Adrenal gland (tissue), 5 donors: ENCODE data around the gene EPHB1.

Experiments used
- CTCF ChIP-seq, 6 experiments: fragments of 450-650 bp in 4 of 6; fragments of 200-600 bp in 2 of 6; sonication (generic) in 1 of 6; IDR thresholded peaks; 1 replicate in 5 of 6; 2 replicates in 1 of 6; pipeline versions ENCODE4 v1.5.1 to v1.8.0; 2016 to 2021; ENCODE audit warnings: antibody characterized with exemption in 6 of 6, mild to moderate bottlenecking in 2 of 6, moderate library complexity in 1 of 6
- POLR2A ChIP-seq, 2 donors: fragments of 450-650 bp; IDR thresholded peaks; one replicate each; pipeline ENCODE4 v1.6.1; 2017; ENCODE audit warnings: antibody characterized with exemption in 2 of 2, mild to moderate bottlenecking in 2 of 2, moderate library complexity in 1 of 2
- donor health status: DM: no; HTN: no; CAD: no.

DNA sequence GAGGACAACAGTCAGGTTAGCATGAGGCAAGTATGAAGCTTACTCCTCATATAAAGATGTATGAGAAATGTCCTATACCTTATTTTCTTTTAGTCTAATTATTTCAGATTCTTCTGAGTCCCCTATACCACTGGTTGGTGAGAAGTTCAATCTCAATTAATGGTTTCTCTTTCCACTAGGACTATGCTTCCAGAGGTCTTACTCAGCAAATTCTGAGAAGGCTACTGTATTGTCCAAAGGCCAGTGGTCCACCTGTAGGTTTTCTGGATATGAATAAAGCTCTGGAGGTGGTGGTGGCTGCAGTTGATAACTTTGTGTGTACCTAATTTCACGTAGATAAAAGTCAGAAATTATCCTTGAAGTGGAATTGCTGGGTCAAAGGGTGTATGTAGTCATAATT, 149.4 kb downstream of the EPHB1 start:
- TF ChIP-seq POLR2A (IDR thresholded peaks at IDR 0.05) (no peak), CTCF (IDR thresholded peaks at IDR 0.05) (no peak)
